ENCODE measurements around the gene RABGGTA. TPM values are rescaled to one million over a fixed set of nuclear protein-coding genes. Genes with fewer than 3 reads are reported as not detected.

Gene RABGGTA
- total and polyA plus RNA-seq, 10 of the 15 experiments (the other 5 are each of a cell fraction or from before 2014, with no cell fraction given) = 19.1 to 75.6 (median 46.9) TPM

- peaks cover 3% of the 10 kb centered on the region; the same call in 1 of the 2 replicates for H3K4me1 ChIP-seq (ENCODE audit: control insufficient read depth, insufficient read depth, low read length)
- WGBS (ENCODE audit: insufficient coverage, insufficient replicate concordance, low lambda C conversion rate, missing lambda C conversion rate) = 100% methylated on average over 1 of the region's 1 CpG
- H3K27ac ChIP-seq (ENCODE audit: control insufficient read depth, insufficient read depth) = no peak overlapping the region
- ATAC-seq = no peak
- in situ Hi-C loops (cut with MboI) (no loop called here), intact Hi-C loops (cut with micrococcal nuclease; ENCODE audit: unreplicated experiment) (no loop called here)
- FAIRE-seq = no peak
- no TSS peak for BruUV-seq (replicated peaks)
- H4K20me1 ChIP-seq (ENCODE audit: control insufficient read depth, insufficient read depth) = no peaks in the 10 kb centered on the region
- ChIA-PET RAD21 (ENCODE audit: unreplicated experiment) (interaction anchor here (1.4 kb wide), 1 partner anchor 16 kb away, joined by 7 read pairs; the partner anchor contains the start of gene TINF2), SMC1A (ENCODE audit: uncharacterized antibody, unreplicated experiment) (no interaction called here), CTCF (interaction anchor here (0.8 to 2.7 kb wide), 4 partner anchors 11 to 81 kb away, joined by 3 to 14 read pairs (median 3); partner anchors contain the start of genes CHMP4A, CIDEB, MDP1 and TINF2), POLR2A (interaction anchor here (0.7 kb wide), 1 partner anchor 62 kb away, joined by 4 read pairs; no protein-coding TSS in a partner anchor)
- no peaks in the 10 kb centered on the region for H3K27me3 ChIP-seq (replicated peaks in 1 of 2; ENCODE audit: control insufficient read depth in 2 of 2, insufficient read depth in 2 of 2, low read length in 1 of 2)
- H3K79me2 ChIP-seq (ENCODE audit: control insufficient read depth, insufficient read depth, low read length) = peaks cover 13% of the 10 kb centered on the region
- no peak overlapping the region for H3K4me2 ChIP-seq (ENCODE audit: control insufficient read depth, insufficient read depth)
- no peak overlapping the region for H2AFZ ChIP-seq (ENCODE audit: control insufficient read depth, low read depth, low read length)
- H3K4me3 ChIP-seq = no peak overlapping the region
- DNase-seq (ENCODE audit: low read depth, low spot score) = no peak
- no peak overlapping the region for H3K9ac ChIP-seq (ENCODE audit: control insufficient read depth, insufficient read depth, low read length)
- H3K9me3 ChIP-seq (replicated peaks; ENCODE audit: control insufficient read depth, insufficient read depth, low read length) = no peaks in the 10 kb centered on the region
- no peaks in the 10 kb centered on the region; a peak in 1 of 4 replicates for H3K36me3 ChIP-seq (ENCODE audit: control insufficient read depth in 2 of 2, insufficient read depth in 2 of 2, low read length in 1 of 2)
- TF ChIP-seq CBFB (IDR thresholded peaks at IDR 0.05; ENCODE audit: low read depth) (no peak), NBN (IDR thresholded peaks at IDR 0.05) (no peak), ATF7 (IDR thresholded peaks at IDR 0.05; ENCODE audit: low read depth) (no peak), WRNIP1 (IDR thresholded peaks at IDR 0.05; ENCODE audit: borderline replicate concordance, low read depth, low read length) (no peak), SMC3 (IDR thresholded peaks at IDR 0.05; ENCODE audit: borderline replicate concordance, low read length) (no peak), RELB (IDR thresholded peaks at IDR 0.05; ENCODE audit: low read depth) (no peak), MYB (IDR thresholded peaks at IDR 0.05; ENCODE audit: borderline replicate concordance, low read depth, low read length) (no peak), CUX1 (IDR thresholded peaks at IDR 0.05; ENCODE audit: insufficient replicate concordance, low read depth, low read length) (no peak), RAD51 (IDR thresholded peaks at IDR 0.05) (no peak), NR2C2 (IDR thresholded peaks at IDR 0.05; ENCODE audit: borderline replicate concordance, control insufficient read depth, insufficient read length, low read depth) (no peak), BCL11A (IDR thresholded peaks at IDR 0.05; ENCODE audit: low read depth, low read length) (no peak), SIN3A (IDR thresholded peaks at IDR 0.05; ENCODE audit: low read depth, low read length) (no peak), REST (IDR thresholded peaks at IDR 0.05; ENCODE audit: low read depth, low read length) (no peak), SMARCA5 (IDR thresholded peaks at IDR 0.05) (no peak), DPF2 (IDR thresholded peaks at IDR 0.05) (no peak)
Measured at GRCh38 chr14:24226473-24226872, 44.9 kb downstream of the RABGGTA start.

Measured in GM12878 (cell line).